Activated naive CD8-positive, alpha-beta T cell treated with anti-CD3 and anti-CD28 coated beads for 36 hours (primary cell): ENCODE results near the gene ODAD2. TPM values are rescaled to one million over a fixed set of nuclear protein-coding genes. Genes with fewer than 3 reads are reported as not detected.

Experiments
- DNase-seq: peaks from one replicate; pipeline ENCODE4 v3.0.0; 2021
- H3K27ac Mint-ChIP-seq: one replicate; pipeline ENCODE4 v1.8.0; 2022; ENCODE audit warnings: mild to moderate bottlenecking, moderate library complexity, mixed read lengths
- H3K27me3 Mint-ChIP-seq: one replicate; pipeline ENCODE4 v1.8.0; 2022; ENCODE audit warnings: mild to moderate bottlenecking, mixed read lengths
- H3K36me3 Mint-ChIP-seq: one replicate; pipeline ENCODE4 v1.8.0; 2021; ENCODE audit warnings: mild to moderate bottlenecking, mixed read lengths
- H3K4me1 Mint-ChIP-seq: one replicate; pipeline ENCODE4 v1.8.0; 2021; ENCODE audit warnings: mixed read lengths
- H3K4me3 Mint-ChIP-seq: one replicate; pipeline ENCODE4 v1.8.0; 2022; ENCODE audit warnings: mild to moderate bottlenecking, moderate library complexity, mixed read lengths
- H3K9me3 Mint-ChIP-seq: one replicate; pipeline ENCODE4 v1.8.0; 2022; ENCODE audit warnings: mixed read lengths
- total RNA-seq, 2 experiments: library from RNA; stranded (reverse); gene quantifications; one replicate each; pipeline ENCODE4 v1.2.3, GENCODE V29; 2021

ODAD2 gene
- total RNA-seq, 2 experiments from 2014 or later = 0.56 to 0.62 TPM

- H3K9me3 Mint-ChIP-seq = no peaks in the 10 kb centered on the region
- no peak for DNase-seq
- no peak overlapping the region for H3K27ac Mint-ChIP-seq
- H3K36me3 Mint-ChIP-seq = no peaks in the 10 kb centered on the region
- H3K4me3 Mint-ChIP-seq = no peak overlapping the region
- H3K4me1 Mint-ChIP-seq = no peaks in the 10 kb centered on the region
- peaks cover 4% of the 10 kb centered on the region for H3K27me3 Mint-ChIP-seq
These were observed 160.5 kb downstream of the ODAD2 start for GRCh38 chr10:27838361-27838760.

GRCh38 chr10:27834476-27834875, 164.4 kb downstream of the ODAD2 start:
- Mint-ChIP-seq H3K9me3 (no peaks in the 10 kb centered on the region), H3K36me3 (no peaks in the 10 kb centered on the region), H3K27me3 (peaks cover 4% of the 10 kb centered on the region), H3K4me3 (no peak overlapping the region), H3K4me1 (no peaks in the 10 kb centered on the region), H3K27ac (no peak overlapping the region)
- DNase-seq = no peak

DNA sequence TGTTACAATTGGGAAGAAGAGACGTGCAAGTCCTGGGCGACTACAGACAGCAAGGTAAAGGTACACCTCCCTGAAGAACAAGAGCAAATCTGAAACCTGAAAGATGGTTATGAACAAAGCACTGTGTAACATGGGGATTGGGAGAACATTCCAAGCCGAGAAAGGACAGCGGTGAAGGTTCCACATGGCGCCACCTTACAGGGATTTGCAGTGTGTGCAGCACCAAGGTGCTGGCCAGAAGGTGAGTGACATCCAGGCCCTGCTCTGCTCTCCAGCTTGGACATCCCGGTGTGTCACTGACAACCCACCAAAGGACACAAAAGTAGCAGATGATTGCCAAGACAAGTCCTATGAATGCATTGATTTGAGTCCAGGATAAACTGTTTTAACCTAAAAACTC, 165.1 kb downstream of the ODAD2 start:
- H3K36me3 Mint-ChIP-seq = no peaks in the 10 kb centered on the region
- no peak overlapping the region for H3K27ac Mint-ChIP-seq
- H3K4me3 Mint-ChIP-seq = no peak overlapping the region
- peaks cover 4% of the 10 kb centered on the region for H3K27me3 Mint-ChIP-seq
- no peaks in the 10 kb centered on the region for H3K4me1 Mint-ChIP-seq
- DNase-seq = no peak
- H3K9me3 Mint-ChIP-seq = no peaks in the 10 kb centered on the region

- Mint-ChIP-seq H3K27ac (no peak overlapping the region), H3K36me3 (no peaks in the 10 kb centered on the region), H3K4me1 (no peaks in the 10 kb centered on the region), H3K27me3 (peaks cover 4% of the 10 kb centered on the region), H3K9me3 (no peaks in the 10 kb centered on the region), H3K4me3 (no peak overlapping the region)
- DNase-seq = no peak
These were observed 166.1 kb downstream of the ODAD2 start for GRCh38 chr10:27832826-27833225.

- H3K9me3 Mint-ChIP-seq = peaks cover 4% of the 10 kb centered on the region
- no peak overlapping the region for H3K4me3 Mint-ChIP-seq
- H3K27ac Mint-ChIP-seq = no peak overlapping the region
- H3K27me3 Mint-ChIP-seq = peaks cover 4% of the 10 kb centered on the region
- no peaks in the 10 kb centered on the region for H3K36me3 Mint-ChIP-seq
- H3K4me1 Mint-ChIP-seq = no peaks in the 10 kb centered on the region
- DNase-seq = no peak
These were observed 172.5 kb downstream of the ODAD2 start for GRCh38 chr10:27826369-27826768.

- Mint-ChIP-seq H3K27ac (no peak overlapping the region), H3K9me3 (peaks cover 4% of the 10 kb centered on the region), H3K27me3 (no peaks in the 10 kb centered on the region), H3K36me3 (no peaks in the 10 kb centered on the region), H3K4me3 (no peak overlapping the region), H3K4me1 (no peaks in the 10 kb centered on the region)
- no peak for DNase-seq
These were observed 176.6 kb downstream of the ODAD2 start for GRCh38 chr10:27822301-27822700.

DNA sequence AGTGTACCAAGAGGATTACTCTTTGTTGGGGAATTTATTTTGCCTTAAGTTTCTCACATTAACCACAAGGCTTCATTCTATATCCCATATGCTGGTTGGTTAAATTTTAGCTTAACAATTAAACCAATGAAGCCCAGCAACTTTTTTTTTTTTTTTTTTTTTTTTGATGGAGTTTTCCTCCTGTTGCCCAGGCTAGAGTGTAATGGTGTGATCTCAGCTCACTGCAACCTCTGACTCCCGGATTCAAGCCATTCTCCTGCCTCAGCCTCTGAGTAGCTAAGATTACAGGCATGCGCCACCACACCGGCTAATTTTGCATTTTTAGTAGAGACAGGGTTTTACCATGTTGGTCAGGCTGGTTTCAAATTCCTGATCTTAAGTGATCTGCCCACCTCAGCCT, 178.2 kb downstream of the ODAD2 start:
- Mint-ChIP-seq H3K27me3 (no peaks in the 10 kb centered on the region), H3K4me3 (no peak overlapping the region), H3K9me3 (peaks cover 4% of the 10 kb centered on the region), H3K4me1 (no peaks in the 10 kb centered on the region), H3K27ac (no peak overlapping the region), H3K36me3 (no peaks in the 10 kb centered on the region)
- DNase-seq = no peak

DNA sequence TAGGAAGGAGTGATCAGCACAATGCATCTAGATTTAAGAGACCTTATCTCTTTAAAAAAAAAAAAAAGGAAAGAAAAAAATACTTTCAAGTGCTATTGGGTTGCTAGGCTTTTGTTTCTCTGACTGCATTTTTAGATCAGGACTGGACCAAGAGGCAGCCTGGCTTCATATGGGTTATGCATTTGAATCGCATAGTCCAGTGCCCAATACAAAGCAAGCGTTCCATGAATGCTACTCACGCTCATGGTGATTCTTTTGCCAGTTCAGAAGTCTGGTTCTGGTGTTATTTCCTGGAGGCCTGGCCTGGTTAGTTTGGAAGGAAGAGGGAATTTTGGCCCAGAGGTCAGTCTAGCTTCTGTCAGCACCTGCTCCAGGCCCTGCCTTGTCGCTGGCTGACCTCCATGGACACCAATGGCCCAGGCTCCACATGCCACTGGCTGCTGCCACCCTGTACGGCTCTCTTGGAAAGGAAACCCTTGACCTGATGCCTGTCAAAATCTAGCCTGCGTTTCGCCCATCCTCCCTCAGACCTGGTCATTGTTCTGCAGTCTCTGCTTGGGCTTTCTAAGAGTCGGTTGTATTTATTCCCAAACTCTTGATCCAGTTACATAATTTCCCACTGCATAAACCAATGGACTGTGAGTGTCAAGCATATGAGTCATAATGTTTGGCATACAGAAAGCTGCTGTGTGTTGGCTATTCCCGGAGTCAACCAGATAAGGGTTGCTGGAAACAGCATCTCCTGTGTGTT, 178.9 kb downstream of the ODAD2 start:
- DNase-seq = no peak
- Mint-ChIP-seq H3K4me1 (no peaks in the 10 kb centered on the region), H3K4me3 (no peak overlapping the region), H3K36me3 (no peaks in the 10 kb centered on the region), H3K9me3 (peaks cover 4% of the 10 kb centered on the region), H3K27me3 (no peaks in the 10 kb centered on the region), H3K27ac (no peak overlapping the region)

- Mint-ChIP-seq H3K4me1 (no peaks in the 10 kb centered on the region), H3K4me3 (no peak overlapping the region), H3K36me3 (no peaks in the 10 kb centered on the region), H3K27me3 (no peaks in the 10 kb centered on the region), H3K9me3 (no peaks in the 10 kb centered on the region), H3K27ac (no peak overlapping the region)
- DNase-seq = no peak
These were observed 182.6 kb downstream of the ODAD2 start for GRCh38 chr10:27816320-27816719.

- no peaks in the 10 kb centered on the region for H3K4me1 Mint-ChIP-seq
- H3K27ac Mint-ChIP-seq = no peak overlapping the region
- no peak for DNase-seq
- H3K36me3 Mint-ChIP-seq = no peaks in the 10 kb centered on the region
- no peak overlapping the region for H3K4me3 Mint-ChIP-seq
- H3K9me3 Mint-ChIP-seq = no peaks in the 10 kb centered on the region
- H3K27me3 Mint-ChIP-seq = no peaks in the 10 kb centered on the region
These were observed 183.0 kb downstream of the ODAD2 start for GRCh38 chr10:27815846-27816245.

DNA sequence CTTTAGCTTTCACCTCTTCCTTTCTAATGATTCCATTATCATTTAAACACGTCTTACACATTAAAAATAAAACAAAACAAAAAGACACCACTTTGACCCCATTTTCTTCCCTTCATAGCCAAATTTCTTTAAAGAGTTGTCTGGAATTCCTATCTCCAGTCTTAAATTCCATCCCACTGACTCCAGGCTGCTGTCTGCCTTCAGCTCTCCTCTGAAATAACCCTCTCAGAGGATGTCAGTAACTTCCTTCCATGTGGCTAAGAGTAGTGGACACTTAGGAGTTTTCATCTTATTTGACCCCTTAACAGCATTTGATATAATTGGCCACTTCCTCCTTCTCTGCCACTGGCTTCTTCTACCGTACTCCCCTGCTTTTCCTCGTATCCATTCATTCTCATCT, 183.6 kb downstream of the ODAD2 start:
- Mint-ChIP-seq H3K4me1 (no peaks in the 10 kb centered on the region), H3K27ac (no peak overlapping the region), H3K9me3 (no peaks in the 10 kb centered on the region), H3K4me3 (no peak overlapping the region), H3K36me3 (no peaks in the 10 kb centered on the region), H3K27me3 (no peaks in the 10 kb centered on the region)
- DNase-seq = no peak

- no peak for DNase-seq
- H3K9me3 Mint-ChIP-seq = no peaks in the 10 kb centered on the region
- H3K27me3 Mint-ChIP-seq = peaks cover 24% of the 10 kb centered on the region
- no peaks in the 10 kb centered on the region for H3K36me3 Mint-ChIP-seq
- no peaks in the 10 kb centered on the region for H3K4me1 Mint-ChIP-seq
- H3K4me3 Mint-ChIP-seq = no peak overlapping the region
- H3K27ac Mint-ChIP-seq = no peak overlapping the region
These were observed 193.7 kb downstream of the ODAD2 start for GRCh38 chr10:27805180-27805579.

DNA sequence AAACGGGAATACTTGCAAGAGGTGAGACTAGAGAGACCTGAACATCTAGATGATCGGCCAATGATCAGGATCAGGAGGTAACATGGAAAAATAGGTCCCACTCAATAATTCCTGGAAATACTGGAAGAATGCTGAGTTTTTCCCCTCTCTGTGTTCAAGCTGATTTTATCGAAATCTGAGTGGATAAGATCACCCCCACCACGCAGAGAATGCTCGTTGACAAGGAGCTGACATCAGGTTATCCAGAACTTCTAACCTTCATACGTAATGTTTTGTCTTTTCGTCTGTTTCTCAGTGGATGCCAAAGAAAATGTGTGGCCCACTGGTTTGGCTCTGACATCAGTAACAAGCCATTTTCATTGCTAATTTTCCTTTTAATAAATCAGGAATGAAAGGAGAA, 194.7 kb downstream of the ODAD2 start:
- Mint-ChIP-seq H3K9me3 (no peaks in the 10 kb centered on the region), H3K27me3 (peaks cover 24% of the 10 kb centered on the region), H3K4me3 (no peak overlapping the region), H3K36me3 (no peaks in the 10 kb centered on the region), H3K27ac (no peak overlapping the region), H3K4me1 (no peaks in the 10 kb centered on the region)
- no peak for DNase-seq

DNA sequence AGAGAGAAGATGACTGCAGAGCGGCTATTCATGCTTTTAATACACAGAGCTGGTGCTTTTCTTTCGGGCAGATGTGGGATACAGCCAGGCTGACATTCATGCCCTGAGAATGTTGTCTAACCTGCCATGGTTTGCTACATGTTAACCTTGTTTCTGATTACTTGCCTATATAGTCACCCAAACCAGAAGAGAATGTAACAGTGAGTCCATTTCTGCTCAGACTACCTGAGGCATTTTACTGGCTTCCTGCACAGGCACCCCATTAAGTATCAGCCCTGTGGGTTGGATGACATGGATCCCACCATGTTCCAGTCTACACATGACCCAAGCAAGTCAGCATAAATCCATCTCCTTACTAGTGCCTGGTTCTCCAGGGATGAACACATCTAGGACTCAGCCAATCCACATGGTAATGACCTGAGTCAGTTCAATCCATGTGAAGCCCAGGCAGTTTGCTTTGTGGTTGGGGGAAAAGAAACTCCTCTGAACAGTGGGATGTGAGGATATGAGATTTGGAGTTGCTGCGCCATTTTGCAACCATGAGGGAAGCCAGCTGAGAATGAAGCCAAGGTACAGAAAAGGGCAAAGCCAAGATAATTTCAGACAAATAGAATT, 197.6 kb downstream of the ODAD2 start:
- H3K27ac Mint-ChIP-seq = no peak overlapping the region
- no peak overlapping the region for H3K4me3 Mint-ChIP-seq
- no peaks in the 10 kb centered on the region for H3K9me3 Mint-ChIP-seq
- H3K27me3 Mint-ChIP-seq = peaks cover 28% of the 10 kb centered on the region
- H3K36me3 Mint-ChIP-seq = no peaks in the 10 kb centered on the region
- no peaks in the 10 kb centered on the region for H3K4me1 Mint-ChIP-seq
- DNase-seq = no peak

- no peaks in the 10 kb centered on the region for H3K36me3 Mint-ChIP-seq
- H3K4me1 Mint-ChIP-seq = no peaks in the 10 kb centered on the region
- no peak overlapping the region for H3K4me3 Mint-ChIP-seq
- no peak for DNase-seq
- H3K27ac Mint-ChIP-seq = no peak overlapping the region
- peaks cover 2% of the 10 kb centered on the region for H3K9me3 Mint-ChIP-seq
- peaks cover 24% of the 10 kb centered on the region for H3K27me3 Mint-ChIP-seq
These were observed 199.8 kb downstream of the ODAD2 start for GRCh38 chr10:27799046-27799445.

GRCh38 chr10:27794157-27794556, 204.7 kb downstream of the ODAD2 start:
- no peak for DNase-seq
- no peaks in the 10 kb centered on the region for H3K36me3 Mint-ChIP-seq

More at GRCh38 chr10:27794157-27794556, 204.7 kb downstream of the ODAD2 start:
- Mint-ChIP-seq H3K4me3 (no peak overlapping the region), H3K4me1 (no peaks in the 10 kb centered on the region), H3K27me3 (peaks cover 23% of the 10 kb centered on the region), H3K9me3 (peaks cover 2% of the 10 kb centered on the region), H3K27ac (no peak overlapping the region)
